NK-92 (cell line): ENCODE measurements around the gene SDCCAG8.

Experiments used
- DNase-seq: peaks from one replicate; lab custom pipeline; 2025; ENCODE audit not compliant: unreplicated experiment; lab: John Stamatoyannopoulos, UW

The SDCCAG8 gene

DNA sequence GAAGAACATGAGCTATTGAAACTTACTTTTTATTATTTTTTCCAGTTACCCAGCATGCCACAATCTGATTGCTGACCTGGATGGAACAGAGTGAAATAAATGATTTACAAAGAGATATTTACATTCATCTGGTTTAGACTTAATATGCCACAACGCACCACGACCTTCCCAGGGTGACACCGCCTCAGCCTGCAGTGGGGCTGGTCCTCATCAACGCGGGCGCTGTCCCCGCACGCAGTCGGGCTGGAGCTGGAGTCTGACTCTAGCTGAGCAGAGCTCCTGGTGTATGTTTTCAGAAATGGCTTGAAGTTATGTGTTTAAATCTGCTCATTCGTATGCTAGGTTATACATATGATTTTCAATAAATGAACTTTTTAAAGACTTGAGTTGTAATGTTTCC is 243.9 kb downstream of the SDCCAG8 start:
- DNase-seq = no peak

- no peak for DNase-seq
Observed at GRCh38 chr1:243500512-243500911, 244.7 kb downstream of the SDCCAG8 start.

DNA sequence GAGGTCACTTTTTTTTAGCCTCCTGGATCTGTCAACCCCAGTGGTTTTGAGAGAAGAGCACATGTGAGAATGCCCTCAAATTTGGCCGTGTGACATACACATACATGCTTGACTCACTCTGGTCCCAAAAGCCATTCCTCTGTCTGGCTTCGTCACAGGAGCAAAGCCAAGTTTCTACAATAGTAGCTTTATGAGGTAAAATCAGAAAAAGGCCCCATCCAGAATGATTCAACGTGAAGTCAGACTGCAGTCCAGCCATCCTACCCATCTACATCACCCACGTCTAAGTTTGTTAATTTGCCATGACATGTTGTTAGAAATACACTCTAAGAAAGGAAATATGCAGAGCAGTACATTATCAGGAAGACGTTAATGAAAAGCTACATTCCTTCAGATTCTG is 245.2 kb downstream of the SDCCAG8 start:
- no peak for DNase-seq

- no peak for DNase-seq
Observed at GRCh38 chr1:243503155-243503554, 247.3 kb downstream of the SDCCAG8 start.

DNA sequence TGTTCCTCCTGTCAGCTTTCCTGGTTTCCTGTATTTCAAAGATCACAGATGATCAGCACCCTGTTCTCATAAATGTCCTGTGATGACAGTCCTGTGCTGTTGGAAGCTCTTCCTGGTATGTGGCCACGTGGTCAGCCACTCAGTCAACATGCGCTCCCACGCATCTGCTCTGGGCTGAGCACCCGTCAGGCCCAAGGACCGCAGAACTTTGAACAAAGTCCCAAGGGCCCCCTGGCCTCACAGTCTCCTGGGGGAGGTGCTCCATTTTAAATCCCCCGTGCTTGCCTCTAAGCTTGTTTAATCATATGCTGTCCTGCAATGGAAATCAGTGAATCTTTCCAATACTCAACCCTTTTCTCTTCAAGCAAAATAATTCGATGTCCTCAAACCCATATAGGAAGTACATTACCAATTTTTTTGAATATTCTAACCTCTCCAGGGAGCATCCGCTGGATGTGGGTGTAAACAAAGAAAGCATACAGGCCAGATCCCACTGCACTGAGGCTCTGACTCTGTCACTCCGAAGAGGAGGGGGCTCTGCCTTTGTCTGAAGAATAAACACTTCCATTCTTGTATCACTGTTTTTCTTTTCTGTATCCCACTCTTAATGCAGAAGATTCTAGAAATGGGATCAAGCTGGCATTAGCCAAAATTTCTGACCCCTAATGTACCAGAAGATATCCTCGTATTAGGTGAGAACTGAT is 250.3 kb downstream of the SDCCAG8 start:
- no peak for DNase-seq

GRCh38 chr1:243507001-243507671 is 251.3 kb downstream of the SDCCAG8 start:
- DNase-seq = no peak

DNA sequence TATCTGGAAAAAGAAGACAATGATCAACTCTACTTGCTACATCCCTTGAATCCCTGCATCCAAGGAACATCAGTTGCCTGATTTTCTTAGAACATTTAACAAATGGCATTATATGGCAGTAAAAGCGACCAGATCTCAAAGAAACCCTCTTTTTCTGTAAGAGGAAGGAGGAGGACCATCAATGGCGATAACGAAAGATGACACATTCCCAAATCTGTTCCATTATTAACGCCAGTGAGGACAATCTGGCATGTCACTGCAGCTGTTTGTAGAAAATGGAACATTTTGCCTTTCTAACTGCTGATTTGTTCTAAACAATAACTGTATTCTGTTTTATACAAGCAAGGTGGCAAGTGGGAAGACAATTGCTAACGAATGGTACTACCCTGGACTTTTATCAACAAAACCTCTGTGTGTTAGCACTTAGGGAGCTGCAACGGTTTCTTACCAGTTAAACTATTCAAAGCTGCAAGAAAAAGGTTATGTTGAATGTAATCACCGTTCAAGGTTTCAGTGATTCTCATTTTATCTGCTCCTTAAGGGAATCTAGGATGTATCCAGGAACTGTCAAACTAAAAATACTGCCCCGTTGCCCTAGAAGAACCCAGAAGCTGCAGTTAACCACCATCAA is 251.9 kb downstream of the SDCCAG8 start:
- DNase-seq = no peak

DNA sequence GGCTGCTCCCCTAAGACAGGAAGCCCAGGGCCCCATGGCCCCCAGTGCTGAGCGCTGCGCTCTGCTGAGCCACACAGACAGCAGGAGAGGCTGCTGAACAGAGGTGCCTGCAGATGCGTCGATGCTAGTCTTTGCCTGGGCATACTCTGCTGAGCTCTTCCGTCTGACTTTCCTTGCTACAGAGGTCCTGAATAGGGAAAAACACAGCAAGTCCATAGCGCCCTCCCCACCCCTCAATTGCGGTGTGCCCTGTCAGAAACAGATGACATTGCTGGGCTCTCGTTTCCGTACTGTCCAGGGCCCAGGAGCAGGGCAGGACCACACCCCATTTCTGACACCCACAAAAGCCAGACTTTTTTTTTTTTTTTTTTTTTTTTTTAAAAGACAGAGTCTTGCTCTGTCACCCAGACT is 252.5 kb downstream of the SDCCAG8 start:
- DNase-seq = no peak

GRCh38 chr1:243508943-243509342 is 253.1 kb downstream of the SDCCAG8 start:
- no peak for DNase-seq

GRCh38 chr1:243510928-243511327 is 255.1 kb downstream of the SDCCAG8 start:
- DNase-seq = no peak

GRCh38 chr1:243513726-243514491 is 258.1 kb downstream of the SDCCAG8 start:
- DNase-seq = no peak

DNA sequence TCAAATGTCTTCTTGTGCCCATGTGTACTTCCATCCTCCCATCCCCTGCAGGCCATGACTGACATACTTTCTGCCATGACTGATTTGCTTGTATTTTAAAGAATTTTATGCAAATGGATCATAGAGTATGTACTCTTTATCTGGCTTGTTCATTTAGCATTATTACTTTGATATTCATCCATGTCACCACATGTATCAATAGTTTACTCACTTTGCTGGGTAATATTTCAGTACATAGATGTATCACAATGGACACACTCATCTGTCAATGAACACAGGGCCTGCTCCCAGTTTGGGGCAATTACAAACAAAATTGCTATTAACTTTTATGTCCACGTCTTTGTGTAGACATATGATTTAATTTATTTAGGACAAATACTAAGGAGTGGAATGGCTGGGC is 259.1 kb downstream of the SDCCAG8 start:
- no peak for DNase-seq

DNA sequence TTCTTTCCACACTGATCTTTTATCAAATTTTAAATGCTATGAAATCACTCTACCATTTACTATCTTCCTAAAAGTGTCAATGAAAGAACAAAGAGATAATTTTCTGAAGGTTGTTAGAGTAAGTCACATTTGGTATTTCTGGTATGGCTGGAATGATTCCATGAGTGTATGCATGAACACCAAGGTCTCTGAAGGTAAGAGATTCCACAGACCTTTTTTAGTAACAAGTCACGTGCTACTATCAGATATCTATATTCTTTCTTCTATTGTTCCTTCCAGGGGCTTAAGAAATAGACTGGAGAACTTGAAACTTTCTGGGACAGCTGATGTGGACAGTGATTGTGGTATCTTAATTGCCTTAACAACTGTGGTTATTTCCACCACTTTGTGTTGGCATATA is 265.0 kb downstream of the SDCCAG8 start:
- DNase-seq = no peak

DNA sequence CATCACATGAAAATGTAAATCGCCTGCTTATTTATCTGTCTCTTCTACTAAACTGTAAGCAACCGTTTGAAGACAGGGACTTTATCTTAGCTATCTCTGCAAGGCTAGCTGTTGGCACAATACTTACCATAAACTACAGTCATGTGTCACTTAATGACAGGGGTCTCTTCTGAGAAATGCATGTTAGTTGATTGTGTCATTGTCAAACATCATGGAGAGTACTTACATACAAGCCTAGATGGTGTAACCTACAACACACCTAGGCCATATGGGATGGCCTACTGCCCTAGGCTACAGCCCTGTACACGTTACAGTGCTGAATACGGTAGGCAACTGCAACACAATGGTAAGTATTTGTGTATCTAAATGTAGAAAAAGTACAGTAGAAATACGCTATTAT is 267.9 kb downstream of the SDCCAG8 start:
- no peak for DNase-seq

DNA sequence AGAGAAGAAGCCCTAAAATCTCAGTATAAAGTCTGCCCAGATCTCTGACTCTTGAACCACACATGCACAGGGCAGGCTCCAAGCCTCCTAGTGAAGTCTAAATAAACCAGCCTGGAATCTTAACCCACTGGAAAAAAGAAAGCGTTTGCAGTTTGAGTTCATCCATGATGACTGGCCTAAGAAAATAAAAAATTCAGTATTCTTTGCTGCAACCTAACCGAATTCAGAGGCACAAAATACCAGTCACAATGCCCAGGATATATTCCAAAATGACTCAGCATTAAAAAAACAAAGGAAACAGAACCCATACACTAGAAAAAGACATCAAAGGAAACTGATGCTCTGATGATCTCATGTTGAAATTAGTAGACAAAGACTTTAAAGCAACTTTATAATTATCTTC is 269.2 kb downstream of the SDCCAG8 start:
- DNase-seq = no peak

DNA sequence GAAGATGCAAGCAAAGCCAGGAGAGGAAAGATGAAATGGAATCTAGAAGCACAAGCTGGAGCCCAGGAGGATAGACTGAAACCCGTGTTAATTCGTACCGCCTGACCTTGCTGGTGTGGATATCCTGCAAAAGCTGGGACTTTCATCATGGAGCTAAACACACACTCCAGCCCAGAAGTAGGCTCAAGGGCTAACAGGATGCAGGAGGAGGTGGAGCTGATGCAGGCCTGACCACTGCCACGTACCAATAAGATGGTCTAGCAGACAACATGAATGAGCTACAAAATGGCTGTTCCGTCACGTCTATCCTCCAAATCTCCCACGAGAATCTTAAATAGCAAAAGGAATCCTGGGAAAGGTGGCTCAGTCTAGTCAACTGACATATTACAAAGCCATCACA is 270.3 kb downstream of the SDCCAG8 start:
- DNase-seq = no peak

DNA sequence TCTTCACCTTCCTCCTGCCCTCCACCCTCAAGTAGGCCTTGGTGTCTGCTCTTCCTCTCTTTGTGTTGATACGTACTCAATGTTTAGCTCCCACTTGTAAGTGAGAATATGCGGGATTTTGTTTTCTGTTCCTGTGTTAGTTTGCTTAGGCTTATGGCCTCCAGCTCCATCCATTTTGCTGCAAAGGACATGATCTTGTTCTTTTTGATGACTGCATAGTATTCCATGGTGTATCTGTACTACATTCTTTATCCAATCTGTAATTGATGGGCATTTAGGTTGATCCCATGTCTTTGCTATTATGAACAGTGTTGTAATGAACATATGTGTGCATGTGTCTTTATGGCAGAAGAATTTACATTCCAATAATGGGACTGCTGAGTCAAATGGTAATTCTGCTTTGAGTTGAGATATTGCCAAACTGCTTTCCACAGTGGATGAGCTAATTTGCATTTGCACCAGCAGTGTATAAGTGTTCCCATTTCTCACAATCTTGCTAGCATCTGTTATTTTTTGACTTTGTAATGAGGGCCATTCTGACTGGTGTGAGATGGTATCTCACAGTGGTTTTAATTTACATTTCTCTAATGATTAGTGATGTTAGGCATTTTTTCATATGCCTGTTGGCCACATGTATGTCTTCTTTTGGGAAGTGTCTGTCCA is 272.7 kb downstream of the SDCCAG8 start:
- DNase-seq = no peak

DNA sequence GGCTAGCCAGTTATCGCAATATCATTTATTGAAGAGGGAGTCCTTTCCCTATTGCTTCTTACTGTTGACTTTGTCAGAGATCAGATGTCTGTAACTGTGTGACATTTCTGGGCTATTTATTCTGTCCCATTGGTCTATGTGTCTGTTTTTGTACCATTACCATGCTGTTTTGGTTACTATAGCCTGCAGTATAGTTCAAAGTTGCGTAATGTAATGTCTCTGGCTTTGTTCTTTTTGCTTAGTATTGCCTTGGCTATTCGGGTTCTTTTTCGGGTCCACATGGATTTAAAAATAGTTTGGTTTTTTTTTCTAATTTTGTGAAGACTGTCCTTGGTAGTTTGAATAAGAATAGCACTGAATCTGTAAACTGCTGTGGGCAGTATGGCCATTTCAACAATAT is 273.7 kb downstream of the SDCCAG8 start:
- no peak for DNase-seq

- DNase-seq = no peak
Observed at GRCh38 chr1:243535014-243535413, 279.2 kb downstream of the SDCCAG8 start.

DNA sequence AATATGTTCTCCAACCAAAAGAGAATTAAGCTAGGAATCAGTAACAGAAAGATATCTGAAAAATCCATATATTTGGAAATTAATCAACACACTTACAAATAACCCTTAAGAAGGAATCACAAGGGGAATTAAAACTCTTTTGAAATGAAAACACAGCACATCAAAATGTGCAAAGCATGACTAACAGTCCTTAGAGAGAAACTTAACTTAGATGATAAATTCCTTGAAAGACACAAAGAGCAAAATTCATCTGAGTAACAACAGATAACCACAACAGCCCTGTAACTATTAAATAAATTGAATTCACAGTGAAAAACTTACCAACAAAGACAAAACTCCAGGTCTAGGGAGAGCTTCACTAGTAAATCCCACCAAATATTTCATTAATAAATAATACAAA is 283.8 kb downstream of the SDCCAG8 start:
- no peak for DNase-seq

GRCh38 chr1:243542739-243543415 is 287.0 kb downstream of the SDCCAG8 start:
- DNase-seq = no peak
